K562 (cell line): Measurements from ENCODE around the gene COL16A1. TPM values are rescaled to one million over a fixed set of nuclear protein-coding genes. Genes with fewer than 3 reads are reported as not detected.
A peak's percentile ranks its signal among the peaks of the same experiment; 100 is the strongest.

Experiments
- ATAC-seq: fragments of 200-7000 bp; cut with Tn5 transposase; 3 replicates; pipeline ENCODE4 v1.9.1; 2020; ENCODE audit warnings: moderate library complexity
- BruUV-seq: library from RNA; stranded (reverse); fragments of 400-500 nt; replicated peaks from 2 replicates; lab custom pipeline; 2021; lab: Mats Ljungman, UMichigan
- CTCF ChIA-PET: fragments of 300-600 bp; formaldehyde crosslinking; extraction: SDS; loops from one replicate; lab custom pipeline; 2021; ENCODE audit warnings: low intra/inter-chr PET ratio; lab: Yijun Ruan, JAX
- POLR2A ChIA-PET: fragments of 300-600, 350-650 bp; sonication (Branson Sonifier 250); formaldehyde crosslinking; extraction: SDS; loops from one replicate; lab custom pipeline; 2021; ENCODE audit warnings: antibody characterized with exemption, inconsistent platforms; lab: Yijun Ruan, JAX
- DNase-seq, 4 experiments: peaks; one replicate each; pipeline versions ENCODE4 v3.0.0 to v3.0.0-alpha.2; 2011 to 2018; ENCODE audit warnings: low spot score in 3 of 4, mixed read lengths in 3 of 4; ENCODE audit errors: extremely low read depth in 1 of 4
- FAIRE-seq: peaks from 2 replicates; lab custom pipeline; 2011; peaks lifted over from hg19 to GRCh38; lab: Jason Lieb, UNC
- H2AFZ ChIP-seq: 2 replicates; pipeline ENCODE4 v1.6.0; 2011; ENCODE audit warnings: low read depth, low read length, control low read depth, inconsistent platforms
- H3K27ac ChIP-seq: fragments of 200-600 bp; 3 replicates; pipeline ENCODE4 v1.8.0; 2011; ENCODE audit warnings: low read depth, mild to moderate bottlenecking, control low read depth, inconsistent platforms, low read length, moderate library complexity, mixed read lengths; ENCODE audit errors: extremely low read depth
- H3K27me3 ChIP-seq, 2 experiments: fragments of 300-600 bp in 1 of 2; 2 replicates in 1 of 2; 3 replicates in 1 of 2; pipeline versions ENCODE4 v1.6.0 to v1.8.0; 2011; ENCODE audit warnings: inconsistent platforms in 2 of 2, low read length in 2 of 2, mild to moderate bottlenecking in 1 of 2, mixed read lengths in 1 of 2, moderate library complexity in 1 of 2; ENCODE audit not compliant: control insufficient read depth in 2 of 2, insufficient read depth in 2 of 2
- H3K36me3 ChIP-seq: fragments of 300-600 bp; 3 replicates; pipeline ENCODE4 v1.8.0; 2011; ENCODE audit warnings: mild to moderate bottlenecking, low read length, inconsistent platforms; ENCODE audit not compliant: control insufficient read depth, insufficient read depth
- H3K4me1 ChIP-seq, 2 experiments: fragments of 200-600 bp in 1 of 2; replicated peaks in 1 of 2; 2 replicates in 1 of 2; 3 replicates in 1 of 2; pipeline versions ENCODE4 v1.5.1 to v1.8.0; 2011; ENCODE audit warnings: inconsistent platforms in 2 of 2, low read length in 2 of 2, mild to moderate bottlenecking in 1 of 2, mixed read lengths in 1 of 2, moderate library complexity in 1 of 2; ENCODE audit not compliant: control insufficient read depth in 2 of 2, insufficient read depth in 2 of 2
- H3K4me2 ChIP-seq: 2 replicates; pipeline ENCODE4 v1.6.1; 2011; ENCODE audit warnings: low read length, control low read depth, inconsistent platforms, mixed read lengths; ENCODE audit not compliant: insufficient read depth
- H3K4me3 ChIP-seq: fragments of 200-600 bp; sonication (generic), shearing (Covaris generic); 2 replicates; pipeline ENCODE4 v1.5.1; 2016; ENCODE audit warnings: control low read depth, inconsistent platforms
- H3K79me2 ChIP-seq: fragments of 200-600 bp; 3 replicates; pipeline ENCODE4 v1.8.0; 2011; ENCODE audit warnings: low read length, inconsistent platforms; ENCODE audit not compliant: control insufficient read depth, insufficient read depth
- H3K9ac ChIP-seq, 2 experiments: 2 replicates each; pipeline versions ENCODE4 v1.6.0 to v1.6.1; 2011; ENCODE audit warnings: low read depth in 2 of 2, low read length in 2 of 2, control low read depth in 1 of 2, inconsistent platforms in 1 of 2, mild to moderate bottlenecking in 1 of 2, mixed read lengths in 1 of 2; ENCODE audit not compliant: insufficient read depth in 1 of 2
- H3K9me1 ChIP-seq: one replicate; pipeline ENCODE4 v1.6.0; 2011; ENCODE audit warnings: inconsistent platforms, mild to moderate bottlenecking, low read length, moderate library complexity; ENCODE audit not compliant: control insufficient read depth, insufficient read depth
- H3K9me3 ChIP-seq: replicated peaks from 2 replicates; pipeline ENCODE4 v1.5.1; 2011; ENCODE audit warnings: low read depth, low read length, inconsistent platforms; ENCODE audit not compliant: control insufficient read depth, insufficient read depth
- H4K20me1 ChIP-seq: replicated peaks from 2 replicates; pipeline ENCODE4 v1.6.1; 2011; ENCODE audit warnings: low read length, inconsistent platforms, mixed read lengths; ENCODE audit not compliant: control insufficient read depth, insufficient read depth
- BCOR ChIP-seq: fragments of 450-650 bp; IDR thresholded peaks from 2 replicates; pipeline ENCODE4 v1.6.1; 2016
- CHAMP1 ChIP-seq: fragments of 450-650 bp; IDR thresholded peaks from 2 replicates; pipeline ENCODE4 v1.6.1; 2016; ENCODE audit warnings: mild to moderate bottlenecking
- RBM14 ChIP-seq: fragments of 200-400 bp; formaldehyde crosslinking; IDR thresholded peaks from 2 replicates; pipeline ENCODE4 v1.6.1; 2018; ENCODE audit warnings: low read depth, mild to moderate bottlenecking, low read length, moderate library complexity, borderline replicate concordance; ENCODE audit not compliant: insufficient read depth
- RBM25 ChIP-seq: fragments of 200-400 bp; formaldehyde crosslinking; IDR thresholded peaks from 2 replicates; pipeline ENCODE4 v1.6.1; 2018; ENCODE audit warnings: low read length, low read depth, moderate library complexity; ENCODE audit not compliant: severe bottlenecking
- RBM34 ChIP-seq: fragments of 200-400 bp; formaldehyde crosslinking; IDR thresholded peaks from 2 replicates; pipeline ENCODE4 v1.6.1; 2018; ENCODE audit warnings: low read length, borderline replicate concordance; ENCODE audit not compliant: insufficient read depth
- SMAD2 ChIP-seq: fragments of 150-350 bp; IDR thresholded peaks from 2 replicates; pipeline ENCODE4 v1.6.1; 2014; ENCODE audit warnings: low read depth, mild to moderate bottlenecking, low read length
- SMARCA5 ChIP-seq: fragments of 450-650 bp; IDR thresholded peaks from 2 replicates; pipeline ENCODE4 v1.6.1; 2016
- SNAPC5 ChIP-seq: fragments of 250-450 bp; sonication (Bioruptor Pico); IDR thresholded peaks from 2 replicates; pipeline ENCODE4 v1.8.0; 2021; ENCODE audit warnings: moderate library complexity, mild to moderate bottlenecking, inconsistent platforms
- TOE1 ChIP-seq, 2 experiments: fragments of 450-650 bp in 1 of 2; sonication (generic) in 1 of 2; formaldehyde crosslinking in 1 of 2; IDR thresholded peaks; 2 replicates each; pipeline versions ENCODE4 v1.7.1 to v1.8.0; 2016 to 2022; ENCODE audit warnings: borderline replicate concordance in 2 of 2, mild to moderate bottlenecking in 2 of 2, antibody characterized with exemption in 1 of 2, inconsistent platforms in 1 of 2, low read depth in 1 of 2, missing genetic modification reagents in 1 of 2, moderate library complexity in 1 of 2
- ZNF146 ChIP-seq: IDR thresholded peaks from one replicate; pipeline ENCODE4 v1.6.1; 2018; ENCODE audit warnings: missing compliant biosample characterization; ENCODE audit not compliant: unreplicated experiment
- WGBS: fragments of 100-300 bp; shearing (Covaris generic); methylation state at CpG from one replicate; pipeline ENCODE4 v1.1.6; 2016; ENCODE audit warnings: low coverage, mixed read lengths; ENCODE audit not compliant: insufficient coverage; ENCODE audit errors: missing lambda C conversion rate; 5-methylcytosine and 5-hydroxymethylcytosine counted together
- in situ Hi-C: fragments of 300-500 bp; cut with MboI; formaldehyde crosslinking; loops from 4 replicates; pipeline ENCODE4 v1.15.0; 2018; ENCODE audit warnings: inconsistent platforms, mixed read lengths
- intact Hi-C: fragments of 100-400 bp; cut with micrococcal nuclease; formaldehyde crosslinking; loops from 2 replicates; pipeline ENCODE4 v1.14.2; 2022
- polyA plus RNA-seq, 8 experiments: library from polyadenylated mRNA; depleted of rRNA in 4 of 8; stranded (reverse) in 5 of 8; unstranded in 3 of 8; fragments of >200 nt; fragmentation: Nextera tagmentation in 2 of 8; fragmentation: Illumina TruSeq in 1 of 8; extraction: Ambion mirVana in 2 of 8; extraction: Trizol in 1 of 8; gene quantifications; 2 replicates each; pipeline versions ENCODE4 v1.2.1 to v1.2.3, GENCODE V29; 2011 to 2014; ENCODE audit warnings: inconsistent platforms in 1 of 8, missing spikeins in 1 of 8
- total RNA-seq, 7 experiments: library from RNA; depleted of rRNA in 6 of 7; stranded (reverse); fragments of >200 nt in 6 of 7; fragmentation: Illumina TruSeq in 2 of 7; extraction: Trizol in 2 of 7; gene quantifications; 2 replicates each; pipeline versions ENCODE4 v1.2.1 to v1.2.3, GENCODE V29; 2011 to 2021; ENCODE audit warnings: low replicate concordance in 1 of 7

COL16A1 gene
- total and polyA plus RNA-seq, 9 of the 15 experiments (the other 6 are each of a cell fraction or from before 2014, with no cell fraction given), result 0.11 to 0.60 (median 0.11) TPM; not detected in 6

GRCh38 chr1:31646259-31646960 lies 57.4 kb downstream of the COL16A1 start:
- intact Hi-C loops, result loop anchor here (10.0 kb wide), 1 partner anchor 308 kb away; no protein-coding TSS in a partner anchor
- WGBS, result 69% methylated on average over 4 of the region's 4 CpGs
- peak; percentile 57 for TF ChIP-seq SMARCA5
- TF ChIP-seq TOE1 (IDR thresholded peaks at IDR 0.05; ENCODE audit: borderline replicate concordance), result no peak
- no peak for TF ChIP-seq TOE1 (CRISPR knock-in tag; IDR thresholded peaks at IDR 0.05; ENCODE audit: borderline replicate concordance, low read depth)
- TF ChIP-seq CHAMP1, result no peak
- TF ChIP-seq ZNF146, result peak; percentile 99
- TF ChIP-seq BCOR, result peak; percentile 73; the same call in 1 of the 2 replicates
- TF ChIP-seq SMAD2, result no peak
- no peak for TF ChIP-seq RBM14
- peak; percentile 74 for TF ChIP-seq RBM25
- no peak for TF ChIP-seq SNAPC5 (CRISPR knock-in tag)
- TF ChIP-seq RBM34, result no peak
- FAIRE-seq, result no peak
- in situ Hi-C loops, result no loop called here
- H3K27ac ChIP-seq, result no peak overlapping the region
- H3K9me3 ChIP-seq, result no peaks in the 10 kb centered on the region
- H3K4me2 ChIP-seq, result no peak overlapping the region
- H3K27me3 ChIP-seq, result 0 out of 5 replicates have a peak, but pooled peaks cover 0 to 4% of the 10 kb centered on the region in 2 experiments
- POLR2A ChIA-PET, result interaction anchor here (1.1 kb wide), 1 partner anchor 143 kb away, joined by 3 read pairs; no protein-coding TSS in a partner anchor
- H3K9ac ChIP-seq, result no peak overlapping the region
- peaks cover 0 to 9% of the 10 kb centered on the region in 2 experiments; a peak in 3 of 5 replicates for H3K4me1 ChIP-seq
- no peaks in the 10 kb centered on the region for H3K9me1 ChIP-seq
- CTCF ChIA-PET, result no interaction called here
- no peak for DNase-seq
- no peak overlapping the region for H3K4me3 ChIP-seq
- BruUV-seq, result no TSS peak
- peaks cover 21% of the 10 kb centered on the region for H3K79me2 ChIP-seq
- H2AFZ ChIP-seq, result no peak overlapping the region
- H4K20me1 ChIP-seq, result no peaks in the 10 kb centered on the region
- ATAC-seq, result no peak
- no peaks in the 10 kb centered on the region; the same call in 2 of the 3 replicates for H3K36me3 ChIP-seq
